WTC11 (cell line): Measurements from ENCODE around the gene NECTIN2. TPM values are rescaled to one million over a fixed set of nuclear protein-coding genes. Genes with fewer than 3 reads are reported as not detected.

ENCODE experiments used
- ATAC-seq: fragments of 200-7000 bp; cut with Tn5 transposase; 2 replicates; pipeline ENCODE4 v1.10.0; 2021; ENCODE audit warnings: mild to moderate bottlenecking, moderate library complexity
- CTCF ChIA-PET: fragments of 300-600 bp; sonication (Branson Sonifier 250); formaldehyde crosslinking; loops from one replicate; lab custom pipeline; 2021; ENCODE audit warnings: antibody characterized with exemption; lab: Charles Lee
- POLR2A ChIA-PET: fragments of 350-600 bp; sonication (Branson Sonifier 250); formaldehyde crosslinking; loops from one replicate; lab custom pipeline; 2021; ENCODE audit warnings: antibody characterized with exemption; lab: Charles Lee
- DNase-seq: peaks from one replicate; pipeline ENCODE4 v3.0.0; 2021; ENCODE audit warnings: low spot score
- H3K27ac Mint-ChIP-seq: 2 replicates; pipeline ENCODE4 v1.8.0; 2021; ENCODE audit warnings: mixed read lengths
- H3K27me3 Mint-ChIP-seq: 2 replicates; pipeline ENCODE4 v1.8.0; 2021; ENCODE audit warnings: low read depth, mild to moderate bottlenecking, moderate library complexity, mixed read lengths
- H3K36me3 Mint-ChIP-seq: 2 replicates; pipeline ENCODE4 v1.8.0; 2021; ENCODE audit warnings: mixed read lengths
- H3K4me1 Mint-ChIP-seq: 2 replicates; pipeline ENCODE4 v1.8.0; 2022; ENCODE audit warnings: mixed read lengths
- H3K4me3 Mint-ChIP-seq: 2 replicates; pipeline ENCODE4 v1.8.0; 2021; ENCODE audit warnings: mild to moderate bottlenecking, moderate library complexity, mixed read lengths
- H3K9me3 Mint-ChIP-seq: 2 replicates; pipeline ENCODE4 v1.8.0; 2021; ENCODE audit warnings: mixed read lengths
- ESRRA ChIP-seq: sonication (generic); formaldehyde crosslinking; IDR thresholded peaks from 2 replicates; pipeline ENCODE4 v1.8.1; 2022; ENCODE audit warnings: mild to moderate bottlenecking, missing genetic modification reagents, borderline replicate concordance
- FOXP1 ChIP-seq: sonication (generic); formaldehyde crosslinking; IDR thresholded peaks from 2 replicates; pipeline ENCODE4 v1.8.0; 2022; ENCODE audit warnings: missing genetic modification reagents, mild to moderate bottlenecking, moderate library complexity, borderline replicate concordance
- IRF2 ChIP-seq: sonication (generic); formaldehyde crosslinking; IDR thresholded peaks from 2 replicates; pipeline ENCODE4 v1.8.0; 2022; ENCODE audit warnings: low read depth, missing genetic modification reagents, borderline replicate concordance
- KAT7 ChIP-seq: sonication (generic); formaldehyde crosslinking; IDR thresholded peaks from 2 replicates; pipeline ENCODE4 v1.8.1; 2023; ENCODE audit warnings: missing genetic modification reagents, mild to moderate bottlenecking, borderline replicate concordance
- NFATC4 ChIP-seq: fragments of 250-450 bp; sonication (Bioruptor Pico); IDR thresholded peaks from 2 replicates; pipeline ENCODE4 v1.9.0; 2021; ENCODE audit warnings: mild to moderate bottlenecking
- NFYB ChIP-seq: sonication (generic); formaldehyde crosslinking; conservative IDR thresholded peaks from 2 replicates; pipeline ENCODE4 v1.8.0; 2022; ENCODE audit warnings: low read depth, missing genetic modification reagents
- SMAD4 ChIP-seq: sonication (generic); formaldehyde crosslinking; IDR thresholded peaks from 2 replicates; pipeline ENCODE4 v1.8.0; 2022; ENCODE audit warnings: mild to moderate bottlenecking, missing genetic modification reagents
- TCF7 ChIP-seq: sonication (generic); formaldehyde crosslinking; IDR thresholded peaks from 2 replicates; pipeline ENCODE4 v1.8.0; 2022; ENCODE audit warnings: mild to moderate bottlenecking, low read depth, missing genetic modification reagents, moderate library complexity
- ZNF317 ChIP-seq: sonication (generic); formaldehyde crosslinking; IDR thresholded peaks from 2 replicates; pipeline ENCODE4 v1.8.1; 2023; ENCODE audit warnings: low read depth, mild to moderate bottlenecking, moderate library complexity, missing genetic modification reagents, borderline replicate concordance
- ZNF416 ChIP-seq: fragments of 250-450 bp; sonication (Bioruptor Pico); IDR thresholded peaks from 2 replicates; pipeline ENCODE4 v1.9.0; 2021; ENCODE audit warnings: mild to moderate bottlenecking, inconsistent platforms
- total RNA-seq: library from RNA; stranded (reverse); gene quantifications from 3 replicates; pipeline ENCODE4 v1.2.3, GENCODE V29; 2021
- TF ChIP-seq, protein P1 (sequence below): sonication (generic); formaldehyde crosslinking; IDR thresholded peaks from 2 replicates; pipeline ENCODE4 v1.8.0; 2022; ENCODE audit warnings: mild to moderate bottlenecking, missing genetic modification reagents
- TF ChIP-seq, protein P2 (sequence below): sonication (generic); formaldehyde crosslinking; IDR thresholded peaks from 2 replicates; pipeline ENCODE4 v1.8.1; 2022; ENCODE audit warnings: mild to moderate bottlenecking, missing genetic modification reagents, moderate library complexity, borderline replicate concordance
- TF ChIP-seq, protein P3 (sequence below): sonication (generic); formaldehyde crosslinking; IDR thresholded peaks from 2 replicates; pipeline ENCODE4 v1.8.0; 2023; ENCODE audit warnings: missing genetic modification reagents
- TF ChIP-seq, protein P4 (sequence below): fragments of 250-450 bp; sonication (Bioruptor Pico); IDR thresholded peaks from 2 replicates; pipeline ENCODE4 v1.9.0; 2021; ENCODE audit warnings: moderate library complexity, mild to moderate bottlenecking, inconsistent platforms, borderline replicate concordance
- TF ChIP-seq, protein P5 (sequence below): sonication (generic); formaldehyde crosslinking; IDR thresholded peaks from 2 replicates; pipeline ENCODE4 v1.8.1; 2022; ENCODE audit warnings: low read depth, mild to moderate bottlenecking, moderate library complexity, missing genetic modification reagents, borderline replicate concordance
- TF ChIP-seq, protein P6 (sequence below): sonication (generic); formaldehyde crosslinking; IDR thresholded peaks from 2 replicates; pipeline ENCODE4 v1.8.0; 2023; ENCODE audit warnings: mild to moderate bottlenecking, missing genetic modification reagents
- TF ChIP-seq, protein P7 (sequence below): sonication (generic); formaldehyde crosslinking; IDR thresholded peaks from 2 replicates; pipeline ENCODE4 v1.8.1; 2023; ENCODE audit warnings: mild to moderate bottlenecking, missing genetic modification reagents, borderline replicate concordance
- TF ChIP-seq, protein P8 (sequence below): fragments of 250-450 bp; sonication (Bioruptor Pico); IDR thresholded peaks from 2 replicates; pipeline ENCODE4 v1.9.0; 2021; ENCODE audit warnings: mild to moderate bottlenecking
- TF ChIP-seq, protein P9 (sequence below): sonication (generic); formaldehyde crosslinking; IDR thresholded peaks from 2 replicates; pipeline ENCODE4 v1.8.1; 2023; ENCODE audit warnings: mild to moderate bottlenecking, missing genetic modification reagents, moderate library complexity

The NECTIN2 gene
- total RNA-seq, 1 experiment from 2014 or later: 170 TPM

DNA sequence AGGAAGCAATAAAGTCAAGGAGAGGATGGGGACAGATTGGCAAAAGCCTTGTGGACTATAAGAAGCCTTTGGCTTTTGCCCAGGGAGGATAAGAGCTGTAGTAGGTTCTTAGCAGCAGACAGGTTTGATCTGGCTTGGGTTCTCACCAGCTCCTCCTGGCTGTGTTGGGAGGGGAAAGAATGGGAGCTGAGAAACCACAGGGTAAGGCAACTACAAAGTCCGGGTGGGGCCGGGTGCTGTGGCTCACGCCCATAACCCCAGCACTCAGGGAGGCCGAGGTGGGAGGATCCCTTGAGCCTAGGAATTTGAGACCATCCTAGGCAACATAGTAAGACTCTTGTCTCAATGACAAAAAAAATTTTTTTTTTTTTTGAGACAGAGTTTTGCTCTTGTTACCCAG, 20.6 kb downstream of the NECTIN2 start:
- Mint-ChIP-seq H3K9me3 (peaks cover 4% of the 10 kb centered on the region), H3K27me3 (no peaks in the 10 kb centered on the region), H3K4me1 (no peaks in the 10 kb centered on the region), H3K4me3 (no peak overlapping the region), H3K27ac (peak overlapping the region; percentile 5; the same call in 1 of the 2 replicates)
- ChIA-PET CTCF (interaction anchor here (0.7 kb wide), 1 partner anchor 18 kb away, joined by 6 read pairs; no protein-coding TSS in a partner anchor), POLR2A (no interaction called here)
- no peak for ATAC-seq
- no peak for DNase-seq
- no peak for TF ChIP-seq FOXP1 (CRISPR knock-in tag)
- TF ChIP-seq, protein P1, sequence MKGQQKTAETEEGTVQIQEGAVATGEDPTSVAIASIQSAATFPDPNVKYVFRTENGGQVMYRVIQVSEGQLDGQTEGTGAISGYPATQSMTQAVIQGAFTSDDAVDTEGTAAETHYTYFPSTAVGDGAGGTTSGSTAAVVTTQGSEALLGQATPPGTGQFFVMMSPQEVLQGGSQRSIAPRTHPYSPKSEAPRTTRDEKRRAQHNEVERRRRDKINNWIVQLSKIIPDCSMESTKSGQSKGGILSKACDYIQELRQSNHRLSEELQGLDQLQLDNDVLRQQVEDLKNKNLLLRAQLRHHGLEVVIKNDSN (CRISPR knock-in tag): no peak
- TF ChIP-seq, protein P2, sequence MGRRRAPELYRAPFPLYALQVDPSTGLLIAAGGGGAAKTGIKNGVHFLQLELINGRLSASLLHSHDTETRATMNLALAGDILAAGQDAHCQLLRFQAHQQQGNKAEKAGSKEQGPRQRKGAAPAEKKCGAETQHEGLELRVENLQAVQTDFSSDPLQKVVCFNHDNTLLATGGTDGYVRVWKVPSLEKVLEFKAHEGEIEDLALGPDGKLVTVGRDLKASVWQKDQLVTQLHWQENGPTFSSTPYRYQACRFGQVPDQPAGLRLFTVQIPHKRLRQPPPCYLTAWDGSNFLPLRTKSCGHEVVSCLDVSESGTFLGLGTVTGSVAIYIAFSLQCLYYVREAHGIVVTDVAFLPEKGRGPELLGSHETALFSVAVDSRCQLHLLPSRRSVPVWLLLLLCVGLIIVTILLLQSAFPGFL: no peak
- TF ChIP-seq, all 79 proteins: peak for 0
- H3K36me3 Mint-ChIP-seq: peaks cover 54% of the 10 kb centered on the region

DNA sequence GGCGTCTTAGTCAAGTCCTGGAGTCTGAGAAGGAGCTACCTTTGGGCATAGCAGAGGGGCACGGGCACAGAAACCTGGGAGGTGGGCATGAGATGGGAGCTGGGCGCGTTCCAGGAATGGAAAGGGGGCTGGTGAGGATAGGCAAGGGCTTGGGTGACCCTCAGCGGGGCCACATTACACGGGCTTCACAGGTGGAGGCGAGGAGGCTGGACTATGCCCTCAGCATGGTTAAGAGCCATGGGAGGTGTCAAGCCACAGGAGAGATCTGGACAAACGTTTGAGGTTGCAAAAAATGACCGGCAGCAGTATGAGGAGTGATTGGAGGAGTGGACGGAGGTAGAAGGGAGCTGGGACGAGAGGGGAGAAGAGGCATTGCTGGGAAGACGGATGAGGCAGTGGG, 21.5 kb downstream of the NECTIN2 start:
- POLR2A ChIA-PET: no interaction called here
- TF ChIP-seq NFYB (CRISPR knock-in tag) (no peak), ESRRA (CRISPR knock-in tag) (no peak), ZNF317 (CRISPR knock-in tag) (no peak), TCF7 (CRISPR knock-in tag) (no peak), ZNF416 (CRISPR knock-in tag) (no peak), NFATC4 (CRISPR knock-in tag) (no peak), KAT7 (CRISPR knock-in tag) (no peak), SMAD4 (CRISPR knock-in tag) (no peak), IRF2 (CRISPR knock-in tag) (no peak)
- TF ChIP-seq, protein P3, sequence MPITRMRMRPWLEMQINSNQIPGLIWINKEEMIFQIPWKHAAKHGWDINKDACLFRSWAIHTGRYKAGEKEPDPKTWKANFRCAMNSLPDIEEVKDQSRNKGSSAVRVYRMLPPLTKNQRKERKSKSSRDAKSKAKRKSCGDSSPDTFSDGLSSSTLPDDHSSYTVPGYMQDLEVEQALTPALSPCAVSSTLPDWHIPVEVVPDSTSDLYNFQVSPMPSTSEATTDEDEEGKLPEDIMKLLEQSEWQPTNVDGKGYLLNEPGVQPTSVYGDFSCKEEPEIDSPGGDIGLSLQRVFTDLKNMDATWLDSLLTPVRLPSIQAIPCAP: no peak
- TF ChIP-seq, protein P4, sequence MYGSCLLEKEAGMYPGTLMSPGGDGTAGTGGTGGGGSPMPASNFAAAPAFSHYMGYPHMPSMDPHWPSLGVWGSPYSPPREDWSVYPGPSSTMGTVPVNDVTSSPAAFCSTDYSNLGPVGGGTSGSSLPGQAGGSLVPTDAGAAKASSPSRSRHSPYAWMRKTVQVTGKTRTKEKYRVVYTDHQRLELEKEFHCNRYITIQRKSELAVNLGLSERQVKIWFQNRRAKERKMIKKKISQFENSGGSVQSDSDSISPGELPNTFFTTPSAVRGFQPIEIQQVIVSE (CRISPR knock-in tag): no peak
- TF ChIP-seq, protein P5, sequence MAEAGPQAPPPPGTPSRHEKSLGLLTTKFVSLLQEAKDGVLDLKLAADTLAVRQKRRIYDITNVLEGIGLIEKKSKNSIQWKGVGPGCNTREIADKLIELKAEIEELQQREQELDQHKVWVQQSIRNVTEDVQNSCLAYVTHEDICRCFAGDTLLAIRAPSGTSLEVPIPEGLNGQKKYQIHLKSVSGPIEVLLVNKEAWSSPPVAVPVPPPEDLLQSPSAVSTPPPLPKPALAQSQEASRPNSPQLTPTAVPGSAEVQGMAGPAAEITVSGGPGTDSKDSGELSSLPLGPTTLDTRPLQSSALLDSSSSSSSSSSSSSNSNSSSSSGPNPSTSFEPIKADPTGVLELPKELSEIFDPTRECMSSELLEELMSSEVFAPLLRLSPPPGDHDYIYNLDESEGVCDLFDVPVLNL (CRISPR knock-in tag): no peak
- TF ChIP-seq, protein P6, sequence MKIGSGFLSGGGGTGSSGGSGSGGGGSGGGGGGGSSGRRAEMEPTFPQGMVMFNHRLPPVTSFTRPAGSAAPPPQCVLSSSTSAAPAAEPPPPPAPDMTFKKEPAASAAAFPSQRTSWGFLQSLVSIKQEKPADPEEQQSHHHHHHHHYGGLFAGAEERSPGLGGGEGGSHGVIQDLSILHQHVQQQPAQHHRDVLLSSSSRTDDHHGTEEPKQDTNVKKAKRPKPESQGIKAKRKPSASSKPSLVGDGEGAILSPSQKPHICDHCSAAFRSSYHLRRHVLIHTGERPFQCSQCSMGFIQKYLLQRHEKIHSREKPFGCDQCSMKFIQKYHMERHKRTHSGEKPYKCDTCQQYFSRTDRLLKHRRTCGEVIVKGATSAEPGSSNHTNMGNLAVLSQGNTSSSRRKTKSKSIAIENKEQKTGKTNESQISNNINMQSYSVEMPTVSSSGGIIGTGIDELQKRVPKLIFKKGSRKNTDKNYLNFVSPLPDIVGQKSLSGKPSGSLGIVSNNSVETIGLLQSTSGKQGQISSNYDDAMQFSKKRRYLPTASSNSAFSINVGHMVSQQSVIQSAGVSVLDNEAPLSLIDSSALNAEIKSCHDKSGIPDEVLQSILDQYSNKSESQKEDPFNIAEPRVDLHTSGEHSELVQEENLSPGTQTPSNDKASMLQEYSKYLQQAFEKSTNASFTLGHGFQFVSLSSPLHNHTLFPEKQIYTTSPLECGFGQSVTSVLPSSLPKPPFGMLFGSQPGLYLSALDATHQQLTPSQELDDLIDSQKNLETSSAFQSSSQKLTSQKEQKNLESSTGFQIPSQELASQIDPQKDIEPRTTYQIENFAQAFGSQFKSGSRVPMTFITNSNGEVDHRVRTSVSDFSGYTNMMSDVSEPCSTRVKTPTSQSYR: no peak
- TF ChIP-seq, protein P7, sequence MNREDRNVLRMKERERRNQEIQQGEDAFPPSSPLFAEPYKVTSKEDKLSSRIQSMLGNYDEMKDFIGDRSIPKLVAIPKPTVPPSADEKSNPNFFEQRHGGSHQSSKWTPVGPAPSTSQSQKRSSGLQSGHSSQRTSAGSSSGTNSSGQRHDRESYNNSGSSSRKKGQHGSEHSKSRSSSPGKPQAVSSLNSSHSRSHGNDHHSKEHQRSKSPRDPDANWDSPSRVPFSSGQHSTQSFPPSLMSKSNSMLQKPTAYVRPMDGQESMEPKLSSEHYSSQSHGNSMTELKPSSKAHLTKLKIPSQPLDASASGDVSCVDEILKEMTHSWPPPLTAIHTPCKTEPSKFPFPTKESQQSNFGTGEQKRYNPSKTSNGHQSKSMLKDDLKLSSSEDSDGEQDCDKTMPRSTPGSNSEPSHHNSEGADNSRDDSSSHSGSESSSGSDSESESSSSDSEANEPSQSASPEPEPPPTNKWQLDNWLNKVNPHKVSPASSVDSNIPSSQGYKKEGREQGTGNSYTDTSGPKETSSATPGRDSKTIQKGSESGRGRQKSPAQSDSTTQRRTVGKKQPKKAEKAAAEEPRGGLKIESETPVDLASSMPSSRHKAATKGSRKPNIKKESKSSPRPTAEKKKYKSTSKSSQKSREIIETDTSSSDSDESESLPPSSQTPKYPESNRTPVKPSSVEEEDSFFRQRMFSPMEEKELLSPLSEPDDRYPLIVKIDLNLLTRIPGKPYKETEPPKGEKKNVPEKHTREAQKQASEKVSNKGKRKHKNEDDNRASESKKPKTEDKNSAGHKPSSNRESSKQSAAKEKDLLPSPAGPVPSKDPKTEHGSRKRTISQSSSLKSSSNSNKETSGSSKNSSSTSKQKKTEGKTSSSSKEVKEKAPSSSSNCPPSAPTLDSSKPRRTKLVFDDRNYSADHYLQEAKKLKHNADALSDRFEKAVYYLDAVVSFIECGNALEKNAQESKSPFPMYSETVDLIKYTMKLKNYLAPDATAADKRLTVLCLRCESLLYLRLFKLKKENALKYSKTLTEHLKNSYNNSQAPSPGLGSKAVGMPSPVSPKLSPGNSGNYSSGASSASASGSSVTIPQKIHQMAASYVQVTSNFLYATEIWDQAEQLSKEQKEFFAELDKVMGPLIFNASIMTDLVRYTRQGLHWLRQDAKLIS (CRISPR knock-in tag): no peak
- TF ChIP-seq, protein P8, sequence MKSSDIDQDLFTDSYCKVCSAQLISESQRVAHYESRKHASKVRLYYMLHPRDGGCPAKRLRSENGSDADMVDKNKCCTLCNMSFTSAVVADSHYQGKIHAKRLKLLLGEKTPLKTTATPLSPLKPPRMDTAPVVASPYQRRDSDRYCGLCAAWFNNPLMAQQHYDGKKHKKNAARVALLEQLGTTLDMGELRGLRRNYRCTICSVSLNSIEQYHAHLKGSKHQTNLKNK (CRISPR knock-in tag): no peak
- TF ChIP-seq, protein P9, sequence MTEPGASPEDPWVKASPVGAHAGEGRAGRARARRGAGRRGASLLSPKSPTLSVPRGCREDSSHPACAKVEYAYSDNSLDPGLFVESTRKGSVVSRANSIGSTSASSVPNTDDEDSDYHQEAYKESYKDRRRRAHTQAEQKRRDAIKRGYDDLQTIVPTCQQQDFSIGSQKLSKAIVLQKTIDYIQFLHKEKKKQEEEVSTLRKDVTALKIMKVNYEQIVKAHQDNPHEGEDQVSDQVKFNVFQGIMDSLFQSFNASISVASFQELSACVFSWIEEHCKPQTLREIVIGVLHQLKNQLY (CRISPR knock-in tag): no peak
- Mint-ChIP-seq H3K4me1 (no peaks in the 10 kb centered on the region), H3K9me3 (no peaks in the 10 kb centered on the region), H3K27me3 (no peaks in the 10 kb centered on the region), H3K27ac (peak overlapping the region; percentile 15; the same call in 1 of the 2 replicates), H3K4me3 (no peak overlapping the region), H3K36me3 (peaks cover 54% of the 10 kb centered on the region)
- DNase-seq (no peak), ATAC-seq (no peak)
- CTCF ChIA-PET: no interaction called here
